IMR-90 (cell line): ENCODE measurements around the gene PANK4. TPM values are rescaled to one million over a fixed set of nuclear protein-coding genes. Genes with fewer than 3 reads are reported as not detected.

Source experiments
- ATAC-seq: fragments of 200-7000 bp; cut with Tn5 transposase; 2 replicates; pipeline ENCODE4 v1.9.1; 2020; ENCODE audit warnings: low read depth, mild to moderate bottlenecking, moderate library complexity
- BruUV-seq: library from RNA; stranded (reverse); fragments of 400-500 nt; replicated peaks from 2 replicates; lab custom pipeline; 2021; lab: Mats Ljungman, UMichigan
- CTCF ChIA-PET: fragments of 300-600 bp; formaldehyde crosslinking; extraction: SDS; loops from one replicate; lab custom pipeline; 2021; ENCODE audit warnings: antibody characterized with exemption; lab: Yijun Ruan, JAX
- POLR2A ChIA-PET: fragments of 300-600 bp; sonication (Branson Sonifier 250); formaldehyde crosslinking; loops from one replicate; lab custom pipeline; 2022; ENCODE audit warnings: antibody characterized with exemption; ENCODE audit not compliant: unreplicated experiment; lab: Charles Lee
- DNase-seq: peaks from one replicate; pipeline ENCODE4 v3.0.0; 2013
- H2AFZ ChIP-seq: replicated peaks from 2 replicates; pipeline ENCODE3; 2013; ENCODE audit warnings: low read length, mild to moderate bottlenecking; ENCODE audit not compliant: poor library complexity
- H2AK5ac ChIP-seq: 2 replicates; pipeline ENCODE4 v1.6.1; 2013; ENCODE audit warnings: low read depth, low read length, inconsistent platforms
- H2AK9ac ChIP-seq: replicated peaks from 2 replicates; pipeline ENCODE3; 2013; ENCODE audit warnings: mild to moderate bottlenecking, low read depth, low read length, moderate library complexity; ENCODE audit not compliant: poor library complexity
- H2BK120ac ChIP-seq: 2 replicates; pipeline ENCODE4 v1.6.1; 2013; ENCODE audit warnings: low read depth, low read length, inconsistent platforms
- H2BK15ac ChIP-seq: 3 replicates; pipeline ENCODE4 v1.6.1; 2013; ENCODE audit warnings: low read depth, low read length, inconsistent platforms
- H2BK20ac ChIP-seq: 2 replicates; pipeline ENCODE4 v1.6.1; 2013; ENCODE audit warnings: low read depth, mild to moderate bottlenecking, inconsistent platforms, low read length, moderate library complexity
- H2BK5ac ChIP-seq: 2 replicates; pipeline ENCODE4 v1.6.1; 2013; ENCODE audit warnings: mild to moderate bottlenecking, low read depth, low read length, inconsistent platforms; ENCODE audit not compliant: poor library complexity, severe bottlenecking
- H3K14ac ChIP-seq: replicated peaks from 2 replicates; pipeline ENCODE4 v1.6.1; 2013; ENCODE audit warnings: low read depth, low read length, inconsistent platforms
- H3K18ac ChIP-seq: 2 replicates; pipeline ENCODE4 v1.6.1; 2013; ENCODE audit warnings: low read depth, low read length, control low read depth
- H3K23ac ChIP-seq: 2 replicates; pipeline ENCODE4 v1.6.1; 2013; ENCODE audit warnings: low read depth, low read length, inconsistent platforms
- H3K27ac ChIP-seq: 2 replicates; pipeline ENCODE4 v1.5.1; 2013; ENCODE audit warnings: mild to moderate bottlenecking, control low read depth, low read length; ENCODE audit not compliant: insufficient read depth
- H3K27me3 ChIP-seq: 2 replicates; pipeline ENCODE4 v1.6.1; 2013; ENCODE audit warnings: low read length; ENCODE audit not compliant: control insufficient read depth, insufficient read depth
- H3K36me3 ChIP-seq: 2 replicates; pipeline ENCODE4 v1.6.1; 2013; ENCODE audit warnings: low read length, mixed read lengths; ENCODE audit not compliant: control insufficient read depth, insufficient read depth
- H3K4ac ChIP-seq: 2 replicates; pipeline ENCODE4 v1.6.1; 2013; ENCODE audit warnings: low read depth, low read length, inconsistent platforms
- H3K4me1 ChIP-seq: 2 replicates; pipeline ENCODE4 v1.6.1; 2013; ENCODE audit warnings: low read length, mixed read lengths; ENCODE audit not compliant: control insufficient read depth, insufficient read depth
- H3K4me2 ChIP-seq: 2 replicates; pipeline ENCODE4 v1.6.1; 2013; ENCODE audit warnings: low read depth, mild to moderate bottlenecking, control low read depth, low read length, moderate library complexity
- H3K4me3 ChIP-seq: 2 replicates; pipeline ENCODE4 v1.5.1; 2013; ENCODE audit warnings: low read depth, mild to moderate bottlenecking, control low read depth, low read length, moderate library complexity; ENCODE audit not compliant: insufficient read depth
- H3K56ac ChIP-seq: 2 replicates; pipeline ENCODE4 v1.6.1; 2013; ENCODE audit warnings: low read length, inconsistent platforms; ENCODE audit not compliant: insufficient read depth; ENCODE audit errors: extremely low read depth
- H3K79me1 ChIP-seq, 2 experiments: 2 replicates each; pipeline ENCODE4 v1.6.1; 2013; ENCODE audit warnings: low read length in 2 of 2, inconsistent platforms in 1 of 2, low read depth in 1 of 2
- H3K9ac ChIP-seq: 2 replicates; pipeline ENCODE4 v1.6.1; 2013; ENCODE audit warnings: low read depth, low read length, control low read depth
- H3K9me1 ChIP-seq: 2 replicates; pipeline ENCODE4 v1.6.1; 2013; ENCODE audit warnings: low read length, inconsistent platforms; ENCODE audit not compliant: insufficient read depth
- H3K9me3 ChIP-seq: 2 replicates; pipeline ENCODE4 v1.6.1; 2013; ENCODE audit warnings: low read length; ENCODE audit not compliant: control insufficient read depth, insufficient read depth
- H4K20me1 ChIP-seq: 2 replicates; pipeline ENCODE4 v1.6.1; 2013; ENCODE audit warnings: low read length, inconsistent platforms; ENCODE audit not compliant: insufficient read depth
- H4K5ac ChIP-seq: 2 replicates; pipeline ENCODE4 v1.6.1; 2013; ENCODE audit warnings: mild to moderate bottlenecking, low read depth, low read length, control low read depth
- H4K8ac ChIP-seq, 2 experiments: 2 replicates each; pipeline ENCODE4 v1.6.1; 2013; ENCODE audit warnings: low read depth in 2 of 2, low read length in 2 of 2, control low read depth in 1 of 2, inconsistent platforms in 1 of 2
- H4K91ac ChIP-seq: 2 replicates; pipeline ENCODE4 v1.6.1; 2013; ENCODE audit warnings: low read depth, low read length, inconsistent platforms; ENCODE audit not compliant: insufficient read depth
- BHLHE40 ChIP-seq: fragments of 150-350 bp; IDR thresholded peaks from 2 replicates; pipeline ENCODE4 v1.6.1; 2016; ENCODE audit warnings: mild to moderate bottlenecking, low read depth, low read length
- CEBPB ChIP-seq: IDR thresholded peaks from 2 replicates; pipeline ENCODE4 v1.6.1; 2012; ENCODE audit warnings: low read depth, low read length, improper control_type of control experiment
- CHD1 ChIP-seq: IDR thresholded peaks from 2 replicates; pipeline ENCODE4 v1.6.1; 2012; ENCODE audit warnings: low read depth, low read length, improper control_type of control experiment
- FOS ChIP-seq: fragments of 150-350 bp; IDR thresholded peaks from 2 replicates; pipeline ENCODE4 v1.6.1; 2016; ENCODE audit warnings: low read depth, low read length
- MXI1 ChIP-seq: IDR thresholded peaks from 2 replicates; pipeline ENCODE4 v1.6.1; 2012; ENCODE audit warnings: low read depth, mild to moderate bottlenecking, low read length, moderate library complexity, borderline replicate concordance
- NFE2L2 ChIP-seq: fragments of 150-350 bp; IDR thresholded peaks from 2 replicates; pipeline ENCODE4 v1.6.1; 2016; ENCODE audit warnings: low read depth, mild to moderate bottlenecking, low read length
- WGBS, 2 experiments: methylation state at CpG; one replicate each; pipeline versions ENCODE4 v1.1.5 to v1.1.7; 2013; ENCODE audit warnings: missing lambda C conversion rate in 2 of 2; ENCODE audit not compliant: insufficient read length in 1 of 2; ENCODE audit errors: extremely low coverage in 2 of 2; 5-methylcytosine and 5-hydroxymethylcytosine counted together
- dilution Hi-C: fragments of 300-500 bp; cut with HindIII; formaldehyde crosslinking; loops from one replicate; pipeline ENCODE4 v1.14.3; 2018; ENCODE audit warnings: low sequenced_read_pairs; ENCODE audit not compliant: unreplicated experiment
- in situ Hi-C: fragments of 300-500 bp; cut with MboI; formaldehyde crosslinking; loops from 3 replicates; pipeline ENCODE4 v1.14.3; 2019; ENCODE audit warnings: low sequenced_read_pairs, inconsistent platforms, mixed read lengths
- intact Hi-C: fragments of 100-400 bp; cut with micrococcal nuclease; formaldehyde crosslinking; loops from 2 replicates; pipeline ENCODE4 v1.10.0; 2022
- polyA plus RNA-seq, 3 experiments: library from polyadenylated mRNA; depleted of rRNA; stranded (reverse); fragments of >200 nt; gene quantifications; 2 replicates each; pipeline ENCODE4 v1.2.3, GENCODE V29; 2012; ENCODE audit warnings: low replicate concordance in 1 of 3
- total RNA-seq: library from RNA; depleted of rRNA; stranded (reverse); fragments of >200 nt; gene quantifications from 2 replicates; pipeline ENCODE4 v1.2.3, GENCODE V29; 2012
- TF ChIP-seq, protein P1 (sequence below): fragments of 150-350 bp; IDR thresholded peaks from 2 replicates; pipeline ENCODE4 v1.6.1; 2017; ENCODE audit warnings: mild to moderate bottlenecking, antibody characterized with exemption, low read length, low read depth

Gene PANK4
- total and polyA plus RNA-seq, 2 of the 4 experiments (the other 2 are of a cell fraction): 14.0 to 18.5 TPM

- H3K36me3 ChIP-seq: 0 out of 2 replicates have a peak, but pooled peaks cover 2% of the 10 kb centered on the region
- H4K8ac ChIP-seq: peak overlapping the region in 1 of 2 experiments; percentile 75; a peak in 2 of 4 replicates
- H3K4ac ChIP-seq: peak overlapping the region; percentile 30; the same call in 1 of the 2 replicates
- DNase-seq (peak; percentile 59), ATAC-seq (peak; percentile 2)
- dilution Hi-C loops: no loop called here
- TF ChIP-seq MXI1 (peak; percentile 55; the same call in 1 of the 2 replicates), CEBPB (peak; percentile 23; the same call in 1 of the 2 replicates), CHD1 (no peak), NFE2L2 (no peak), FOS (0 out of 2 replicates have a peak, but pooled peaks have one; percentile 38), BHLHE40 (0 out of 2 replicates have a peak, but pooled peaks have one; percentile 31)
- TF ChIP-seq, protein P1, sequence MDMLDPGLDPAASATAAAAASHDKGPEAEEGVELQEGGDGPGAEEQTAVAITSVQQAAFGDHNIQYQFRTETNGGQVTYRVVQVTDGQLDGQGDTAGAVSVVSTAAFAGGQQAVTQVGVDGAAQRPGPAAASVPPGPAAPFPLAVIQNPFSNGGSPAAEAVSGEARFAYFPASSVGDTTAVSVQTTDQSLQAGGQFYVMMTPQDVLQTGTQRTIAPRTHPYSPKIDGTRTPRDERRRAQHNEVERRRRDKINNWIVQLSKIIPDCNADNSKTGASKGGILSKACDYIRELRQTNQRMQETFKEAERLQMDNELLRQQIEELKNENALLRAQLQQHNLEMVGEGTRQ: peak; percentile 81
- BruUV-seq: no TSS peak
- H2BK120ac ChIP-seq: no peak overlapping the region
- peak overlapping the region; percentile 76 for H2AK9ac ChIP-seq
- H2AK5ac ChIP-seq: peak overlapping the region; percentile 13; the same call in 1 of the 2 replicates
- no peak overlapping the region for H2BK5ac ChIP-seq
- H4K5ac ChIP-seq: no peak overlapping the region
- 28% methylated on average over 15 of the region's 20 CpGs; no CpG with 5 or more reads in 1 of the 2 experiments for WGBS, 2 experiments
- peaks cover 37% of the 10 kb centered on the region for H4K20me1 ChIP-seq
- 0 out of 2 replicates have a peak overlapping the region, but pooled peaks have one; percentile 22 for H2BK20ac ChIP-seq
- in situ Hi-C loops: loop anchor here (25.0 kb wide), 1 partner anchor 340 kb away; the partner anchor contains the start of gene FAAP20
- H3K79me1 ChIP-seq: peaks cover 7 to 36% of the 10 kb centered on the region in 2 experiments
- peaks cover 13% of the 10 kb centered on the region for H3K9me1 ChIP-seq
- H3K23ac ChIP-seq: 0 out of 2 replicates have a peak overlapping the region, but pooled peaks have one; percentile 32
- H3K9me3 ChIP-seq: no peaks in the 10 kb centered on the region
- CTCF ChIA-PET: interaction anchor here (1.1 kb wide), 1 partner anchor 8 kb away, joined by 3 read pairs; no protein-coding TSS in a partner anchor
- peaks cover 25% of the 10 kb centered on the region for H3K4me1 ChIP-seq
- peaks cover 23% of the 10 kb centered on the region; the same call in 1 of the 2 replicates for H3K27me3 ChIP-seq
- H2AFZ ChIP-seq: peak overlapping the region; percentile 88
- intact Hi-C loops: loop anchor here (5.0 kb wide), 1 partner anchor 115 kb away; the partner anchor contains the start of gene PEX10
- H3K18ac ChIP-seq: no peak overlapping the region
- 0 out of 2 replicates have a peak overlapping the region, but pooled peaks have one; percentile 13 for H4K91ac ChIP-seq
- H3K4me3 ChIP-seq: peak overlapping the region; percentile 95
- H2BK15ac ChIP-seq: no peak overlapping the region
- H3K9ac ChIP-seq: peak overlapping the region; percentile 13; the same call in 1 of the 2 replicates
- H3K56ac ChIP-seq: no peak overlapping the region
- peak overlapping the region; percentile 2; the same call in 1 of the 2 replicates for H3K27ac ChIP-seq
- H3K4me2 ChIP-seq: peak overlapping the region; percentile 85
- POLR2A ChIA-PET: no interaction called here
- H3K14ac ChIP-seq: 0 out of 2 replicates have a peak overlapping the region, but pooled peaks have one; percentile 40
These were observed 594 bp upstream of the PANK4 start for GRCh38 chr1:2526824-2527555.
